Measurements from ENCODE around the gene ZMAT5.
A peak's percentile ranks its signal among the peaks of the same experiment; 100 is the strongest.

Gene ZMAT5

DNA sequence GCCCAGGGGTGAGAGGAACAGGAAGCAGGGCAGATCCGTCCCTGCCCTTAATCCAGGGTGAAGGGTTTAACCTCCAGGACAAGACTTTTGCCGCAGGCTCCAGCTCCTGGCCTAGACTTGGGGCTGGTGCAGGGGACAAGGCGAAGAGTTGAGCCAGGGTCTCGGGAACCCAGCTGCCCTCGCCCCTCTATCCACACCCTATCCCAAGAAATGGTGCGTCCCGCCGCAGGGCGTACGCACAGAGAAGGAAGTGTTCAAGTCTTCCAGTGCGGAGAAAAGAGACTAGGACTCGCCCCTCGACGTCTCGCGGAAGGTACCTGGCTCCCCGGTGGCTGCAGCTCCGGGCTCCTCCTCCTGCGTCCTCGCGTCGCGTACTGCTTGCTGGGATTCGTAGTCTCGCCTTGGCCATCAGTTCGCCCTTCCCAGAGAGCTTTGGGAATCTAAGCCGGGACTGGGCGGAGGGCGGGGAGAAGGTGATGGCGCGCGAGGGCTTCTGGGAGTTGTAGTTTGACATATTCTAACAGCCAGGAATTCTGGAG lies at the start of gene ZMAT5 (continued):
- TF ChIP-seq, protein P1, sequence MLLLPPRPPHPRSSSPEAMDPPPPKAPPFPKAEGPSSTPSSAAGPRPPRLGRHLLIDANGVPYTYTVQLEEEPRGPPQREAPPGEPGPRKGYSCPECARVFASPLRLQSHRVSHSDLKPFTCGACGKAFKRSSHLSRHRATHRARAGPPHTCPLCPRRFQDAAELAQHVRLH (tag by site-specific recombination; IDR thresholded peaks at IDR 0.05) = peak; percentile 39; the same call in 1 of the 2 replicates
- TF ChIP-seq EGR2 (tag by site-specific recombination; IDR thresholded peaks at IDR 0.05; ENCODE audit: low read depth) = no peak
- peak; percentile 55 for TF ChIP-seq ZBTB8A (tag by site-specific recombination; IDR thresholded peaks at IDR 0.05)
- TF ChIP-seq ZNF366 (tag by site-specific recombination; conservative IDR thresholded peaks at IDR 0.05) = peak; percentile 69
- TF ChIP-seq, protein P2, sequence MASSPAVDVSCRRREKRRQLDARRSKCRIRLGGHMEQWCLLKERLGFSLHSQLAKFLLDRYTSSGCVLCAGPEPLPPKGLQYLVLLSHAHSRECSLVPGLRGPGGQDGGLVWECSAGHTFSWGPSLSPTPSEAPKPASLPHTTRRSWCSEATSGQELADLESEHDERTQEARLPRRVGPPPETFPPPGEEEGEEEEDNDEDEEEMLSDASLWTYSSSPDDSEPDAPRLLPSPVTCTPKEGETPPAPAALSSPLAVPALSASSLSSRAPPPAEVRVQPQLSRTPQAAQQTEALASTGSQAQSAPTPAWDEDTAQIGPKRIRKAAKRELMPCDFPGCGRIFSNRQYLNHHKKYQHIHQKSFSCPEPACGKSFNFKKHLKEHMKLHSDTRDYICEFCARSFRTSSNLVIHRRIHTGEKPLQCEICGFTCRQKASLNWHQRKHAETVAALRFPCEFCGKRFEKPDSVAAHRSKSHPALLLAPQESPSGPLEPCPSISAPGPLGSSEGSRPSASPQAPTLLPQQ (tag by site-specific recombination; IDR thresholded peaks at IDR 0.05) = no peak
- TF ChIP-seq, protein P3, sequence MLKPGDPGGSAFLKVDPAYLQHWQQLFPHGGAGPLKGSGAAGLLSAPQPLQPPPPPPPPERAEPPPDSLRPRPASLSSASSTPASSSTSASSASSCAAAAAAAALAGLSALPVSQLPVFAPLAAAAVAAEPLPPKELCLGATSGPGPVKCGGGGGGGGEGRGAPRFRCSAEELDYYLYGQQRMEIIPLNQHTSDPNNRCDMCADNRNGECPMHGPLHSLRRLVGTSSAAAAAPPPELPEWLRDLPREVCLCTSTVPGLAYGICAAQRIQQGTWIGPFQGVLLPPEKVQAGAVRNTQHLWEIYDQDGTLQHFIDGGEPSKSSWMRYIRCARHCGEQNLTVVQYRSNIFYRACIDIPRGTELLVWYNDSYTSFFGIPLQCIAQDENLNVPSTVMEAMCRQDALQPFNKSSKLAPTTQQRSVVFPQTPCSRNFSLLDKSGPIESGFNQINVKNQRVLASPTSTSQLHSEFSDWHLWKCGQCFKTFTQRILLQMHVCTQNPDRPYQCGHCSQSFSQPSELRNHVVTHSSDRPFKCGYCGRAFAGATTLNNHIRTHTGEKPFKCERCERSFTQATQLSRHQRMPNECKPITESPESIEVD (tag by site-specific recombination; IDR thresholded peaks at IDR 0.05) = no peak
- TF ChIP-seq, protein P4, sequence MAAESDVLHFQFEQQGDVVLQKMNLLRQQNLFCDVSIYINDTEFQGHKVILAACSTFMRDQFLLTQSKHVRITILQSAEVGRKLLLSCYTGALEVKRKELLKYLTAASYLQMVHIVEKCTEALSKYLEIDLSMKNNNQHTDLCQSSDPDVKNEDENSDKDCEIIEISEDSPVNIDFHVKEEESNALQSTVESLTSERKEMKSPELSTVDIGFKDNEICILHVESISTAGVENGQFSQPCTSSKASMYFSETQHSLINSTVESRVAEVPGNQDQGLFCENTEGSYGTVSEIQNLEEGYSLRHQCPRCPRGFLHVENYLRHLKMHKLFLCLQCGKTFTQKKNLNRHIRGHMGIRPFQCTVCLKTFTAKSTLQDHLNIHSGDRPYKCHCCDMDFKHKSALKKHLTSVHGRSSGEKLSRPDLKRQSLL (tag by site-specific recombination; IDR thresholded peaks at IDR 0.05) = no peak
- peak; percentile 97 for TF ChIP-seq IKZF3 (tag by site-specific recombination; IDR thresholded peaks at IDR 0.05)
- TF ChIP-seq ZBTB17 (tag by site-specific recombination; IDR thresholded peaks at IDR 0.05) = peak; percentile 98
- no peak for TF ChIP-seq ZNF555 (tag by site-specific recombination; conservative IDR thresholded peaks at IDR 0.05)

DNA sequence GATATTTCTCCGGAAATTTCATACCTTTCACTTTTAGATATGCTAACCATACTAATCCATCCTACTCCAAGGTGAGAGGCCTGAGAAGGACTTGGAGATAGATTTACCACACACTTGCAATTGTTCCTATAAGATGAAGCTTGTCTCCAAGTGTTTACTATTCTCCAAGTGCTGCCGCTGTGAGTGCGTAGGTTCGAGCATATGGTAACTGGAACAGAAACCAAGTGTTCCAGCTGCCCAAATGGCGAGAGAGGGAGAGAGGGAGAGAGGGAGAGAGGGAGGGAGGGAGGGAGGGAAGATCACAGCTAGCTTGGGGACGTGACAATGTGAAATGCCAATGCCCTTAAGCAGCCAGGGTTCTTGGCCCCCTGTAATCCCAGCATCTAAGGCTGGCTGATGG lies 49.7 kb upstream of the ZMAT5 start:
- CTCF ChIA-PET = interaction anchor here (0.8 to 4.4 kb wide), 3 partner anchors 181 to 191 kb away, joined by 5 to 19 read pairs (median 5); no protein-coding TSS in a partner anchor
- no peak overlapping the region for H3K27ac ChIP-seq (ENCODE audit: extremely low read depth, low read depth, low read length)

More for the DNA sequence above, 49.7 kb upstream of the ZMAT5 start:
- POLR2A ChIA-PET = interaction anchor here (0.6 kb wide), 1 partner anchor 226 kb away, joined by 4 read pairs; no protein-coding TSS in a partner anchor
- TF ChIP-seq TRIM28 (IDR thresholded peaks at IDR 0.05; ENCODE audit: borderline replicate concordance, low read length) = no peak
- TF ChIP-seq ZNF274 (IDR thresholded peaks at IDR 0.05; ENCODE audit: low read length) = no peak
- TF ChIP-seq ZNF274 (tag by site-specific recombination; IDR thresholded peaks at IDR 0.05; ENCODE audit: borderline replicate concordance) = no peak
- no peak for TF ChIP-seq GLIS2 (tag by site-specific recombination; IDR thresholded peaks at IDR 0.05)
- TF ChIP-seq MEIS1 (CRISPR knock-in tag; IDR thresholded peaks at IDR 0.05; ENCODE audit: borderline replicate concordance) = no peak
- TF ChIP-seq ZNF555 (tag by site-specific recombination; conservative IDR thresholded peaks at IDR 0.05) = no peak
- no peak for TF ChIP-seq KLF7 (tag by site-specific recombination; IDR thresholded peaks at IDR 0.05; ENCODE audit: borderline replicate concordance)
- TF ChIP-seq, protein P3 (tag by site-specific recombination; IDR thresholded peaks at IDR 0.05) = no peak
- TF ChIP-seq, protein P5, sequence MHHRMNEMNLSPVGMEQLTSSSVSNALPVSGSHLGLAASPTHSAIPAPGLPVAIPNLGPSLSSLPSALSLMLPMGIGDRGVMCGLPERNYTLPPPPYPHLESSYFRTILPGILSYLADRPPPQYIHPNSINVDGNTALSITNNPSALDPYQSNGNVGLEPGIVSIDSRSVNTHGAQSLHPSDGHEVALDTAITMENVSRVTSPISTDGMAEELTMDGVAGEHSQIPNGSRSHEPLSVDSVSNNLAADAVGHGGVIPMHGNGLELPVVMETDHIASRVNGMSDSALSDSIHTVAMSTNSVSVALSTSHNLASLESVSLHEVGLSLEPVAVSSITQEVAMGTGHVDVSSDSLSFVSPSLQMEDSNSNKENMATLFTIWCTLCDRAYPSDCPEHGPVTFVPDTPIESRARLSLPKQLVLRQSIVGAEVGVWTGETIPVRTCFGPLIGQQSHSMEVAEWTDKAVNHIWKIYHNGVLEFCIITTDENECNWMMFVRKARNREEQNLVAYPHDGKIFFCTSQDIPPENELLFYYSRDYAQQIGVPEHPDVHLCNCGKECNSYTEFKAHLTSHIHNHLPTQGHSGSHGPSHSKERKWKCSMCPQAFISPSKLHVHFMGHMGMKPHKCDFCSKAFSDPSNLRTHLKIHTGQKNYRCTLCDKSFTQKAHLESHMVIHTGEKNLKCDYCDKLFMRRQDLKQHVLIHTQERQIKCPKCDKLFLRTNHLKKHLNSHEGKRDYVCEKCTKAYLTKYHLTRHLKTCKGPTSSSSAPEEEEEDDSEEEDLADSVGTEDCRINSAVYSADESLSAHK (tag by site-specific recombination; IDR thresholded peaks at IDR 0.05) = no peak
- TF ChIP-seq KLF8 (tag by site-specific recombination; IDR thresholded peaks at IDR 0.05) = no peak
- TF ChIP-seq, protein P6, sequence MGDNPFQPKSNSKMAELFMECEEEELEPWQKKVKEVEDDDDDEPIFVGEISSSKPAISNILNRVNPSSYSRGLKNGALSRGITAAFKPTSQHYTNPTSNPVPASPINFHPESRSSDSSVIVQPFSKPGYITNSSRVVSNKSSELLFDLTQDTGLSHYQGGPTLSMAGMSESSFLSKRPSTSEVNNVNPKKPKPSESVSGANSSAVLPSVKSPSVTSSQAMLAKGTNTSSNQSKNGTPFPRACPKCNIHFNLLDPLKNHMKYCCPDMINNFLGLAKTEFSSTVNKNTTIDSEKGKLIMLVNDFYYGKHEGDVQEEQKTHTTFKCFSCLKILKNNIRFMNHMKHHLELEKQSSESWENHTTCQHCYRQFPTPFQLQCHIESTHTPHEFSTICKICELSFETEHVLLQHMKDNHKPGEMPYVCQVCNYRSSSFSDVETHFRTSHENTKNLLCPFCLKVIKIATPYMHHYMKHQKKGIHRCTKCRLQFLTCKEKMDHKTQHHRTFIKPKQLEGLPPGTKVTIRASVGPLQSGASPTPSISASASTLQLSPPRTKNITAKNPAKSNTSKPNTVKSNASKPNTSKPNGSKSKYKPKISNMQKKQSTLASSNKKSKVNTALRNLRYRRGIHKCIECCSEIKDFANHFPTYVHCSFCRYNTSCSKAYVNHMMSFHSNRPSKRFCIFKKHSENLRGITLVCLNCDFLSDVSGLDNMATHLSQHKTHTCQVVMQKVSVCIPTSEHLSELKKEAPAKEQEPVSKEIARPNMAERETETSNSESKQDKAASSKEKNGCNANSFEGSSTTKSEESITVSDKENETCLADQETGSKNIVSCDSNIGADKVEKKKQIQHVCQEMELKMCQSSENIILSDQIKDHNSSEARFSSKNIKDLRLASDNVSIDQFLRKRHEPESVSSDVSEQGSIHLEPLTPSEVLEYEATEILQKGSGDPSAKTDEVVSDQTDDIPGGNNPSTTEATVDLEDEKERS (tag by site-specific recombination; IDR thresholded peaks at IDR 0.05) = no peak
- Histone ChIP-seq H3K9me3 (ENCODE audit: control insufficient read depth, insufficient read depth, low read depth, low read length) (no peaks in the 10 kb centered on the region), H3K4me3 (ENCODE audit: low read depth, low read length) (no peak overlapping the region), H3K36me3 (ENCODE audit: control insufficient read depth in 2 of 2, insufficient read depth in 1 of 2, low read length in 2 of 2) (peaks cover 30 to 95% of the 10 kb centered on the region in 2 experiments; a peak in 2 of 3 replicates), H3K4me1 (ENCODE audit: control insufficient read depth, insufficient read depth, low read length) (no peaks in the 10 kb centered on the region)

All from HEK293 (cell line).